GM21529 (cell line): ENCODE results near the gene ADGRB3.

Experiments
- ATAC-seq: cut with Tn5 transposase; IDR thresholded peaks from one replicate; pipeline ENCODE4 v1.9.1; 2021; ENCODE audit not compliant: unreplicated experiment

The ADGRB3 gene

GRCh38 chr6:69294862-69295261 is 659.8 kb downstream of the ADGRB3 start:
- no peak for ATAC-seq

- no peak for ATAC-seq
Observed at GRCh38 chr6:69303382-69303781, 668.3 kb downstream of the ADGRB3 start.

DNA sequence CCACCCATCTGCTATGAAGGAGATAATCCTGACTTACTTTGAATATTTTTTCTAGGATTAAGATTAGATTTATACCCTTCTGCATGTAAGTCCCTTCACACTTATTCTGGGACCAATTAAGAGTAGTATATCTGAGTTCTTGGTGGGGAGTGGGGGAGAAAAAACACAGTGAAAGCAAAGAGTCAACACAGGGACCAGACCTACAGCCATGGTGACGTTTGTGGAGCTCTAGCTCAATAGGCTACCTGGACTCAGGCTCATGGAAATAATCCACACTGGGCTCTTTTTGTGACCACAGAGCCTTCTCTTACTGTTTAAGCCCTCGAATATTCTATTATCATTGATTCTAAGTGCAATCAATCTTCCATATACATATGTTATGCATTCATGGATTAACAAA is 670.4 kb downstream of the ADGRB3 start:
- no peak for ATAC-seq

DNA sequence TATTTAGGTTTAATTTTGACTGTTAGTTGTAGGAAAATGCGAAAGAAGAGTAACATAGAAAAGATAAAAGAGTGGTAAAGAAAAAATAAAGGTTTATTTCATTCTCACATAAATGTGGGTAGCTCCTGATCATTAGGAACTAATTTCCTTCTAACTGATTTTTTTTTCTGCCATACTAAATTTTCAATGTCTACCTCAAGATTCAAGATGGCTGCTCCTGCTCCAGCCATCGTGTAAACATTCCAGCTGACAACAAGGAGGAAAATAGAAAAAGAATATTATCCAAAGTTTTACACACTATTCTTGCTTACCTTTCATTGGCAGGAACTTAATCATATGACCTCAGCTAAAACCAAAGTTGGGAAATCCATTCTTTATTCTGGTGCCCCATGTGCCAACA is 673.5 kb downstream of the ADGRB3 start:
- ATAC-seq: no peak

GRCh38 chr6:69311888-69312287 is 676.8 kb downstream of the ADGRB3 start:
- ATAC-seq: no peak

GRCh38 chr6:69314001-69314400 is 678.9 kb downstream of the ADGRB3 start:
- no peak for ATAC-seq

DNA sequence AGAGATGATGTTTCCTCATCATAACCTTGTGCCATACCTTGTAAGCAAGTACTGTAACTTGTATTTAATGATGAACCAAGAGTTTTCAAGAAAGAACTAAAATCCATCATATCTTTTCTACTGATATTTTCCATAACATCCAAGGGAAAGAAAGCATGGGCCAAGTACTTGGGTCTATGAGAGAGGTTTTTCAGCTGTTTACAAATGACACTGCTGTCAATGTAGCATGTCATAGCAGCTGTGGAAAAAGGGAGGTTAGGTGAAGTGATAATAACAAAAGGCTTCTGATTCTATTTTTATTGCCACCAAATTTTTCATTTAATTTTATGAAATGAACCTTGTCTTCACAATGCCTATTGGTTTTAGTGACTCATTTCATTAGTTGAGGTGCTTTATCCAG is 679.4 kb downstream of the ADGRB3 start:
- ATAC-seq: no peak

DNA sequence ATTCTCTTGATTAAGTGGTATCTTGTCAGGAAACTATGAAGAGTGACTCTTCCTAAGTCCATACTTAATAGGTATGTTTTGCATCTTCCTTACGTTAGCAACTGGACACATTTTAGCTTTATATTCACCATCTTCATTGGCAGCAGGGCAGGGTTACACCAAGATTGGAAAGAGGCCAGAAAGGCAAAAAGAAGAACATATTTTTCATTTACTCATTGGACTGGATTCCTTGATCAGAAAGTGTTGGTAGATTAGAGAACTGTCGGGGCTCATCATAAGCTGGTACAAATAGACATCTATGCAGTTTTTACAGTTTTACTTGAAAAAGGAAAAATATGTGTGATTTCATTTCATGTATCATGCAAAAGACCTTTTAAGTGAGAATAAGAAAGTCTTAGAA is 696.8 kb downstream of the ADGRB3 start:
- no peak for ATAC-seq

- ATAC-seq: no peak
Observed at GRCh38 chr6:69337311-69337710, 702.2 kb downstream of the ADGRB3 start.

DNA sequence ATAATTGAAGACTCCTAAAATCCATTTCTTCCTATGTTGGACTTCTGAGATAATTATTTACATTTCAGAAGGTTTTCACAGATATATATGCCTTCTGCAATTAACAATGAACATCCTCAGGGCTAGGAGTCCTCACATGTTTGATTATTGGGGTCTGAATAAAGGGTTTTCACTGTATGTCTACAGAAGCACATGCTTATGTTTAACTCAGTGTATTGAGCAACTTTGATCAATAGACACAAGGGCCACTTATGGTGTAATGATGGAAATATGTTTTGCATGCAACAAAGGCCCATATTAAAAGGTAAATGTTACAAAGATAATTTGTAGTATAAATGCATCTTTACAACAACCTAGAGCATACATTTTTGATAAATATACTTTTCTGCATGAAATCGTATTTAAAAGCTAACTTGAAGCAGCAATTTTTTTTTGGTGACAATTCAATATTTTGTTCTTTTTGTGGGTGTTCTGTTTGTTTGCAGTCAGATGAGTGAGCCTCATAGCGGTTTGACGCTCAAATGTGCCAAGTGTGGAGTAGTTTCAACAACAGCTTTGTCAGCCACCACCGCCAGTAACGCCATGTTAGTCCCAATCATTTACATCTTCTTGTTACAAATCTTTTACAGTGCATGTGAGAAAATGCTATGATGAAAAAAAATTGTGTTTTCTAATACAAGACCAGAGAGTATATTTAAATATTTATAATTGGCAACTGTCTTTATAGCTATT is 703.5 kb downstream of the ADGRB3 start:
- ATAC-seq: no peak

- ATAC-seq: no peak
Observed at GRCh38 chr6:69339163-69339550, 704.1 kb downstream of the ADGRB3 start.

GRCh38 chr6:69340196-69340595 is 705.1 kb downstream of the ADGRB3 start:
- no peak for ATAC-seq

GRCh38 chr6:69343851-69344250 is 708.8 kb downstream of the ADGRB3 start:
- no peak for ATAC-seq

- ATAC-seq: no peak
Observed at GRCh38 chr6:69349771-69350170, 714.7 kb downstream of the ADGRB3 start.

DNA sequence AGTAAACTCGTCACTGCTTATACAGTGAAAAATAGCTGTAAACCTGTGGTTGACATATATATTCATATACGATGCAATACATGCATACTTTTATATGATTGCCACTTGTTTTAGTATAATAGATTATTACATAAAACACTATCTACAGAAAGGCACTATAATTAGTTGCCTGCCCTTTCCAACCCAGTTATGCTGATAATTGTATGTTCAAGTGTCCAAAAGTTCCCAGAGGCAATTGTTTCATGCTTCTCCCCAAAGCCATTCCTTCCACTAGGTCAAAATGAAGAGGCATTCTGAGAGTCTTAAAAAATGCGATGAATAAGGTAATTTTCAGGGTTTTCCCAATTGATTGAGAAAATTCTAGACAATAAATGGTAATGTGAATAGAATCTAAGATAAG is 727.1 kb downstream of the ADGRB3 start:
- ATAC-seq: no peak

GRCh38 chr6:69366831-69367230 is 731.7 kb downstream of the ADGRB3 start:
- ATAC-seq: no peak

GRCh38 chr6:69368613-69369012 is 733.5 kb downstream of the ADGRB3 start:
- no peak for ATAC-seq

DNA sequence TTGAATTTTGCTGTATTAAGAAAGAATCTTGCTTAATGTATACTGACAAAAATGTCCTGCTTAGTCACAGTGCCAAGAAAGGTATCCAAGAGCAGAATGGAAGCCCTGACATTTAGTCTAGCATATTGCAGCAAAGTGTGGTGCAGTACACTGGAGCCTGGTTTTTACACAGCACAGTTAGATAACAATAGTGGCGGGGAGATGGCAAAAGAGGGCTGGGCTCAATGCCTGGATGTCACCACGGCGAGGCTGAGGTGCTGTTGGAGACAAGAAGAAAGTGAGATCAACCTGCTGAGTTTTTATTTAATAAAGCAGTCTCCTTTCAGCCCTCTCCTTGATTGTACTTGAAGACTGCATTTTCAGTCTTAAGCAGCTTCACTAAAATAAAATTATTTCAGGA is 735.7 kb downstream of the ADGRB3 start:
- no peak for ATAC-seq

GRCh38 chr6:69378326-69378725 is 743.2 kb downstream of the ADGRB3 start:
- no peak for ATAC-seq

DNA sequence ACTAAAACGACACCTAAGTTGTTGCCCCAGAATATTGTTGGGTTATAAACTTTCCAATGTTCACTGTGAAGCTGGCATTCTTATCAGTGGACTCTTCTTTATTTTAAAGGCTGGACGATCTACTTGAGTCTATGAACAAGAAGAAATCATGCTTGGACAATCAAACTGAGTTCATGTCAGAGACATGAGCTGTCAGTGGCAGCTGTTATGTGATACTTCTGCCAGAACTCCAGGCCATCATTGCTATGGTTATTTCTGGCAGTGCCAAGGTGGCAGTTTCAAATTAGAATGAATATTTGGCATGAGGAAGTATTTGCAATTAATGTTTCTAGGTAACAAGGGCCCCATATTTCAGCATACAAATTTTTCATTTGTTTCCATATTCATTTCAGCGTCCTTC is 744.4 kb downstream of the ADGRB3 start:
- ATAC-seq: no peak

- ATAC-seq: no peak
Observed at GRCh38 chr6:69383627-69384026, 748.5 kb downstream of the ADGRB3 start.

GRCh38 chr6:69386426-69386825 is 751.3 kb downstream of the ADGRB3 start:
- no peak for ATAC-seq

- ATAC-seq: no peak
Observed at GRCh38 chr6:69390125-69390524, 755.0 kb downstream of the ADGRB3 start.
